Measurements from ENCODE around the gene LRRC52.

GRCh38 chr1:165605246-165605645, 61.4 kb downstream of the LRRC52 start:
- TF ChIP-seq EZH2 (optimal IDR thresholded peaks at IDR 0.05; ENCODE audit: low read depth, low read length) (no peak), CTCF (IDR thresholded peaks at IDR 0.05; ENCODE audit: low read length) (no peak), EZH2phosphoT487 (IDR thresholded peaks at IDR 0.05; ENCODE audit: low read length) (no peak)
